Kidney glomerular epithelial cell (primary cell): ENCODE data around the gene CHST8.
"Not testable (repeated sequence)": the region's sequence is repeated elsewhere in the genome, so short reads cannot be mapped to it uniquely, and the experiment has no call there.

Source experiments
- DNase-seq: peaks from one replicate; lab custom pipeline; 2025; lab: John Stamatoyannopoulos, UW

CHST8 gene

GRCh38 chr19:33618363-33618762, 3.4 kb upstream of the CHST8 start:
- not testable (repeated sequence) for DNase-seq

- no peak for DNase-seq
These were observed 2.9 kb upstream of the CHST8 start for GRCh38 chr19:33618884-33619283.

GRCh38 chr19:33620611-33621010, 1.1 kb upstream of the CHST8 start:
- DNase-seq, result no peak

DNA sequence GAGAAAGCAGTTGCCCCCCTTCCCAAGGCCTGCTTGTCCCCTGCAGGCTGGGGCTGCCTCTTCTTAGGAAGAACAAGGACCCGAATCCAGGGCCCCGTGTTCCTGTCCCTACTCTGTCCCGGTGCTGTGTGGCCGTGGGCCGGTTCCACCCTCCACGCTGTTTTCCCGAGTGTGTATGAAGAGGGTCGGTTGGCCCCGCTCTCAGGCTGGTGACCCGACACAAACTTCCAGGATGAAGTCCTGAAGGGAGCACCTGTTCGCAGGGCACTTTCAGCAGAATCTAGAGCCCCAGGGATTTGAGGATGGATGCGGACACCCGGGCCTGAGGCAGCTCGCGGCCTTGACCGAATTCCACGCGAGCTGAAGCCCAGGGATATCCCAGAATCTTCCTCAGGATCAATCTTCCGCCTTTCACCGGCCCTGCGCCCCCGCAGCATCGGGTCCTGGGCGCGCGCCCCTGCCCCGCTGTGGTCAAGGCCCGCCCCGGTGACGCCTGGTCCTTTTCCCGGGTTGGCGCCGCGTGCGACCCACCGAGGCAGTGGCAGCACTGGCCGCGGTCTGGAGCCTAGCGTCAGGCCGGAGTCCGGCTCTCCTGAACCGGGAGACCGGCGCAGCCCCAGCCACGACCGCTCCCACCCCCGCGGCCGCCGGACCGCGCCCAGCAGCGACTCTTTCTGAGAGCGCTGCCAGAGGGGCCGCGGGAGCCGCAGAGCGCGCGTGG, 528 bp upstream of the CHST8 start:
- no peak for DNase-seq

- no peak for DNase-seq
These were observed 704 bp downstream of the CHST8 start for GRCh38 chr19:33622505-33622808.

DNA sequence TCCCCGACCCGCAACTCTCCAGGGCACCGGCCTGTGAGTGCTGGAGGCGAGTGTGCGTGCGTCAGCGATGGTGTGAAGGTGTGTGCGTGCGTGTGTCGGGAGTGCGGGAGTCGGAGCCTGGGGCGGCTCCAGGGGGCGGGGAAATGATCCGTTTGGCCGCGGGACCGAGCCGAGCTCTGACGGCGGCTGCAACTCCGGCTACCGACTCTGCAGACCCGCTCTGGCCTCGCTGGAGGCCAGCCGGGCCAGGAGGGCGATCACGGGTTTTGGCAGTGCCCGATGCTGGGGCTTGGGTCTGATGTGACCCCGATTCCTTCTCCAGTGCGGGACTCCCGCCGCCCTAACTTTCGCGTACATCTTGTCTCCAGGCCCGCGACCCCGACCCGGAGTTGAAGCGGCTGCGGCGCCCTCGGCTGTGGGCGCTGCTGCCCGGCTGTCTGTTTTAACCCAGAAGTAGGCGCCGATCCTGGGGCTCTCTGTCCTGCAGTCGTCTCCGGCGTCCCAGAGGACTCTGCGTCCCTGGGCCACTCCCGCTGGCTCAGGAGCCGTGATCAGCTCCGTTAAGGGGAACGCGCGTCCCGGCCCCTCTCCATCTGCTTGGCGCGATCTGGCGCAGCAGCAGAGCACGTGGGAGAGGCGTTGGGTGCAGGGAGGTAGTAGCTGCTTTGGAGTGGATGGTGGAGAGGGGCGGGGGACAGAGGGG, 1.2 kb downstream of the CHST8 start:
- DNase-seq, result no peak

DNA sequence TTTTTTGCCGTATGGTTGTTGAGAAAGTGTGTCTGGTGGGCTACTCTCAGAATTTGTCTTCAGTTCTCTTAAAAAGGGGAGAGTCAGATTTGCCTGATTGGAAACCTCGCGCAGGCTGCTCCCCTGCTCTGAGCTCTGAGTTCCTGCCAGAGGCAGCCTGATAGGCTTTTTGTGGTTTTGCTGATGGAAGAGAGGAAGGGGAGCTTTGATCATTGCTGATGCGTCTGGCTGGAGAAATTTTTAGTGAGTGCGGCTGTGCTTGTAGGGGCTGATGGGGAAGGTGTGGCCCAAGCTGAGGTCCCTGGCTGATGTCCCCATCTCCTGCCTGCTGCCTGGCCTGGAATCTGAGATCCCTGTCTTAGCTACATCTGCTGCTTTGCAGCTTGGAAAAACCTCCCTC, 2.8 kb downstream of the CHST8 start:
- DNase-seq, result no peak

DNA sequence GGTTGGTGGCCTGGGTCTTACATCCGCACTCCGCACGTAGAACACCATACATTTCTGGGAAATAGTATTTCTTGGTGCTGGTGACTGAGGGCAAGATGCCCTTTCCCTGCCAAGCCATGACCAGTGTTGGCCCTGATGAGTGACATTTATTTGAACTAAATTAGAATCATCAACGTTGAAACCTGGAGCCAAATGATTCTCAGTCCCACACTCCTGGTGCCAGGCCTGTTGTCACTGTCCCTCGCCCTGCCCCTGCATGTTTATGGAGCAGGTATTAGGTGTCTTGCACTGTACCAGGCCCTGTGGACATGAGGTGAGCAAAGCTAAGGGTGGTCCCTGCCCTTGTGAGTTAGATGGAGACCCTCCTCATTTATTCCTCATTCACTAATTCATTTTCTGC, 5.8 kb downstream of the CHST8 start:
- DNase-seq, result no peak

DNA sequence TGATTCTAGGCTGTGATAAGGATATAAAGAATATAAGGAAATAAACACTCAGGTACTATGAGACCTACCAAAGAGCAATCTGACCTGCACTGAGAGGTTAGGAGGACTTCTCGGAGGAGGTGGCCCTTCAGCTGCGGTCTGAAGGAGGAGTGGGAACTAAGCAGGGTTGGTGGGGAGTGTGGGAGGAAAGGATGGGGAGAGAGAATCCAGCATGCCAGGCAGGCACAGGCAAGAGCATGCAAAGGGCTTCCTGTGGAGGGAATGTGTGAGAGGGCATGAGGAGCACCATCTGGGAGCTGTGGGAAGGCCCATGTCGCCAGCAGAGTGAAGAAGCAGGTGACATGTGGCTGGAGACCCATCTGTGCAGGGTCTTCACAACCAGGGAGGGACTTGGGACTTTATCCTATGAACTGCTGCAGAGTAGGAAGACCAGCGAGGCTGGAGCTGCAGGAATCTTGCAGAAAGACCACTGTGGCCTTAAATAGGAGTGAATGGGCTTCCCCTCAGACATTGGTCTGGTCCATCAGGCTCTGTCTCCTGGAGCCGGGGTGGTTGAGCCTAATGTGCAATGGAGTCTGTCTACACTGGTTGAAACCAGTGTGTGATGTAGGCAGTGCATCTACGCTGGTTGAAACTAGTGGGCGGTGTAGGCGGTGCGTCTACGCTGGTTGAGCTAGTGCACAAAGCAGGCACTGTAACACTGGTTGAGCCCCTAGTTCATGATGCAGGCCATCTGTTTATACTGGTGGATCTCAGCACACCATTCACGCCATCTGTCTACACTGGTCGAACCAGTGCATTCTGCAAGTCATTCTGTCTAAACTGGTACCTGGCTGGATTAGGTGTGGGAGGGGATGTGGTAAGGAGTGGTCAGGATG, 6.4 kb downstream of the CHST8 start:
- DNase-seq, result no peak

- no peak for DNase-seq
These were observed 7.4 kb downstream of the CHST8 start for GRCh38 chr19:33628921-33629825.

DNA sequence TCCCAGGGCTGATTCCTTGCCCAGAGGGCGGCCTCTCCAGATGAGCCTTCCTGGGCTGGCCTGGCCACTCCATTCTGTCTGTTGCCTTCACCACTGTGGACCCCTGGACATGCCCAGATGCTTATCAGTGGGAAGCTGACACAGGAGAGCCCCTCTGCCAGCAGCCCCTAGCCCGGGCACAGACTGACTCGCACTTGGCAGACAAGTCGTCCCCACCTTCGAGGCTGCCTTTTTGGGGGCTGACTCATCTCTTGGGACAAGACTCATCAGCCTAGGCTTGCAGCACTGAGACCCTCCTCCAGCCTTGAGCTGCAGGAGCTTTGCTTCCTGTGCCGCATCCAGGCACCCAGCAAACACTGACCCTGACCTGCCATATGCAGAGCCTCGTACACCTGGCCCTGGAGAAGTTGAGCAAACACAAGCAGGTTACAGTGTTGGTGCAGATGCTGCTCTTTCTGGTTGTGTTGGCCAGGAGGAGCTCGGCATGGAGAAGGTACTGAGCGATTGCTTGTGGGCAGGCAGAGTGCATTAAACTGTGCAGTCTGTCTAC, 8.1 kb downstream of the CHST8 start:
- no peak for DNase-seq

GRCh38 chr19:33630880-33631608, 9.3 kb downstream of the CHST8 start:
- DNase-seq, result no peak

DNA sequence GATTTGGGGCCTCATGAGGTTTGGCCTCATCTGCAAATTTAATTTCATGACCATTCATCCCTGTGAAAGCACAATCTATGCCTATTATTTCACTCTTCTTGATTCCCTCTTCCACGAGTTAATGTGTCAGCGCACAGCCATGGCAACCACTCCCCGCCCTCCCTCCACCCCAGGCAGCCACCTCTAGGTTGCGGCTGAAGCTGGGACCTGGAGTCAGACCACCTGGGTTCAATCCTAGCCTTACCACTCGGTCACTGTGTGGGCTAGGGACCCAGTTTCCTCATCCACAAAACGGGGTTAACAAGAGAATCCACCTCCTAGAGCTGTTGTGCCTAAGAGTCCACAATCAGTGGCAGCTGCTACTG, 9.8 kb downstream of the CHST8 start:
- DNase-seq, result no peak

DNA sequence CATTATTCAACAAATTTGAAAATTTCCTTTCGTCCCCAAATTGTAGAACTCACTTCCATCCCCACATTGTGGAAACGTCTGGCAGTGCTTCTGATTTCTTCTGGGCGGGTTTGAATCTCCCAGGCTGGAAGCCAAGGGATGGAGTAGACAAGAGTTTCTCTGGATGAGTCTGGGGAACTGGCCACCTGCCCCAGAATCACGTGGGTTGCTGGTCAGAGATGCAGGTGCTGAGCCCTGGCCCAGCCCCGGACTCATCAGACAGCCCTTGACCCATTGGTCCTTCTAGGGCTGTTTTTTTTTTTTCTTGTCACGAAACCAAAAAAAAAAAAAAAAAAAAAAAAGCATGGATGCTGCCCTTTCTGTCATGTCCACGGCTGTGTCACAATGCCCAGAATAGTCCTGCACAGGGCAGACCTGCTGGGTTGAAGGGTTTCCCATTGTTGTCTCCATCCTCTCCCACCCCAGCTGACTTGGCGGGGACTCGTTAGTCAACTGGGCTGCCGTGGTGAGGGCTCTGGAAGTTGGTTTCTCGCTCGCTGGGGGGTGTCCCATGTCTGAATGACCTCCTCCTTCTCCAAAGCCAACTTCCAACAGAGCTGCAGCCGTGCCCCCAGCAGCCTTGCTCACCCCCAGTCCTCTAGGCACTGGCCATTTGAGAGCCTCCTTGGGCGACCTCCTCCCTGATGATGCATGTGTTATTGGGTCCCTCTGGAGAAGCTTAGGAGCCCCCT, 12.8 kb downstream of the CHST8 start:
- no peak for DNase-seq

- no peak for DNase-seq
These were observed 16.6 kb downstream of the CHST8 start for GRCh38 chr19:33638167-33639034.

GRCh38 chr19:33639035-33639681, 17.4 kb downstream of the CHST8 start:
- DNase-seq, result no peak

- DNase-seq, result no peak
These were observed 19.0 kb downstream of the CHST8 start for GRCh38 chr19:33640773-33641172.

GRCh38 chr19:33641261-33641660, 19.5 kb downstream of the CHST8 start:
- DNase-seq, result no peak
